Mammary epithelial cell (primary cell): ENCODE results near the gene RCBTB1.

Experiments
- CTCF ChIP-seq, 2 donors: IDR thresholded peaks in 1 of 2; conservative IDR thresholded peaks in 1 of 2; 2 replicates each; pipeline ENCODE4 v1.5.1; 2011 to 2012; ENCODE audit warnings: inconsistent platforms in 2 of 2, low read length in 2 of 2, mild to moderate bottlenecking in 2 of 2, control low read depth in 1 of 2, low read depth in 1 of 2; ENCODE audit not compliant: insufficient read depth in 1 of 2; ENCODE audit errors: extremely low read depth in 1 of 2
- EZH2 ChIP-seq: IDR thresholded peaks from 2 replicates; pipeline ENCODE4 v1.6.1; 2012; ENCODE audit warnings: low read length, inconsistent platforms, borderline replicate concordance

- TF ChIP-seq CTCF (conservative IDR thresholded peaks at IDR 0.05 in 1 of 2, IDR thresholded peaks at IDR 0.05 in 1 of 2; ENCODE audit: extremely low read depth in 1 of 2, insufficient read depth in 1 of 2, low read depth in 1 of 2, low read length in 2 of 2): peak in 1 of 2 donors; percentile 12
- no peak for TF ChIP-seq EZH2
Measured at GRCh38 chr13:49495783-49496762, 89.3 kb downstream of the RCBTB1 start, which contains the start of gene PHF11.
